Ishikawa (cell line): ENCODE data around the gene ATF7.

Source experiments
- CEBPB ChIP-seq: IDR thresholded peaks from 2 replicates; pipeline ENCODE4 v1.6.1; 2012
- CREB1 ChIP-seq: IDR thresholded peaks from 2 replicates; pipeline ENCODE4 v1.6.1; 2012; ENCODE audit warnings: low read depth
- EGR1 ChIP-seq: IDR thresholded peaks from 2 replicates; pipeline ENCODE4 v1.6.1; 2012
- EP300 ChIP-seq: IDR thresholded peaks from 2 replicates; pipeline ENCODE4 v1.6.1; 2012; ENCODE audit warnings: borderline replicate concordance
- FOXM1 ChIP-seq: IDR thresholded peaks from 2 replicates; pipeline ENCODE4 v1.6.1; 2012; ENCODE audit warnings: low read depth, borderline replicate concordance
- NFIC ChIP-seq: IDR thresholded peaks from 2 replicates; pipeline ENCODE4 v1.6.1; 2012
- RAD21 ChIP-seq: IDR thresholded peaks from 2 replicates; pipeline ENCODE4 v1.6.1; 2012; ENCODE audit warnings: low read depth
- TAF1 ChIP-seq: IDR thresholded peaks from 2 replicates; pipeline ENCODE4 v1.6.1; 2012; ENCODE audit warnings: low read depth, mild to moderate bottlenecking
- TCF12 ChIP-seq: IDR thresholded peaks from 2 replicates; pipeline ENCODE4 v1.6.1; 2012; ENCODE audit warnings: low read depth
- TEAD4 ChIP-seq: IDR thresholded peaks from 2 replicates; pipeline ENCODE4 v1.6.1; 2012
- YY1 ChIP-seq: IDR thresholded peaks from 2 replicates; pipeline ENCODE4 v1.6.1; 2012; ENCODE audit warnings: low read depth
- ZBTB7A ChIP-seq: IDR thresholded peaks from 2 replicates; pipeline ENCODE4 v1.6.1; 2012; ENCODE audit warnings: low read depth
- TF ChIP-seq, protein P1 (sequence below): IDR thresholded peaks from 2 replicates; pipeline ENCODE4 v1.6.1; 2012
- TF ChIP-seq, protein P2 (sequence below): IDR thresholded peaks from 2 replicates; pipeline ENCODE4 v1.6.1; 2012; ENCODE audit warnings: low read depth, mild to moderate bottlenecking
- TF ChIP-seq, protein P3 (sequence below): IDR thresholded peaks from 2 replicates; pipeline ENCODE4 v1.6.1; 2012

The ATF7 gene

DNA sequence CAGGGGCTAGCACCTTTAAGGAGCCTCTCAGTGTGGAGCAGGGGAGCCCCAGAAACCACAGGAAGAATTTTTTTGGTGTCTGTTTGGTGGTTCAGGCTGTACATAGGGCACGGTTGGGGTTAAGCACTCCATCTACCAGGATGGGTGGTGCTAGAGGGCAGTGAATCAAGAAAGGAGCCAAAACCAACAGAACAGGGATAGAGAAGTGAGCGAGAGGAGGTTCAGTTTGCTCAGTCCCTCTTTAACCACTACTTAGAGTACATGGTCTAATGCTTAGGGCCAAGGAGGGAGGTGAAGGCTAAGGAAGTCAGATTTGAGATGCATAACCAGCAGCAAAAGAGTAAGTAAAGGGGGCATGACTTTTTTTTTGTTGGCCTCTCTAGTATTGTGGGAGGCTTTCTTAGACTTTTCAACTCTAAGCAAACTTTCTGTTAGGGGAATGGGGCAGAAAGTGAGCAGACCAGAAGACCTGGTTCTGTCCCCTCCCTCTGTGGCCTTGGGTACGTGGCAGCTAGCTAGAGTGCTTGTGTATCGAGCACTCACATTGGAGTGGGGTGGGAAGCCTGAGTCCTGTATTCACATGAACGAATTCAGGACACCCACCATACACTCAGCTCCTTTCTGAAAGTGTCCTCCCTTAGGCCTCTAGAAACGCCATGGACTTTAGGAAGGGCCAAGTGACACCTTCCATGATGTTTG lies 112.3 kb downstream of the ATF7 start:
- TF ChIP-seq EGR1 = no peak
- TF ChIP-seq, protein P1, sequence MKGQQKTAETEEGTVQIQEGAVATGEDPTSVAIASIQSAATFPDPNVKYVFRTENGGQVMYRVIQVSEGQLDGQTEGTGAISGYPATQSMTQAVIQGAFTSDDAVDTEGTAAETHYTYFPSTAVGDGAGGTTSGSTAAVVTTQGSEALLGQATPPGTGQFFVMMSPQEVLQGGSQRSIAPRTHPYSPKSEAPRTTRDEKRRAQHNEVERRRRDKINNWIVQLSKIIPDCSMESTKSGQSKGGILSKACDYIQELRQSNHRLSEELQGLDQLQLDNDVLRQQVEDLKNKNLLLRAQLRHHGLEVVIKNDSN = no peak
- no peak for TF ChIP-seq RAD21
- TF ChIP-seq, protein P2, sequence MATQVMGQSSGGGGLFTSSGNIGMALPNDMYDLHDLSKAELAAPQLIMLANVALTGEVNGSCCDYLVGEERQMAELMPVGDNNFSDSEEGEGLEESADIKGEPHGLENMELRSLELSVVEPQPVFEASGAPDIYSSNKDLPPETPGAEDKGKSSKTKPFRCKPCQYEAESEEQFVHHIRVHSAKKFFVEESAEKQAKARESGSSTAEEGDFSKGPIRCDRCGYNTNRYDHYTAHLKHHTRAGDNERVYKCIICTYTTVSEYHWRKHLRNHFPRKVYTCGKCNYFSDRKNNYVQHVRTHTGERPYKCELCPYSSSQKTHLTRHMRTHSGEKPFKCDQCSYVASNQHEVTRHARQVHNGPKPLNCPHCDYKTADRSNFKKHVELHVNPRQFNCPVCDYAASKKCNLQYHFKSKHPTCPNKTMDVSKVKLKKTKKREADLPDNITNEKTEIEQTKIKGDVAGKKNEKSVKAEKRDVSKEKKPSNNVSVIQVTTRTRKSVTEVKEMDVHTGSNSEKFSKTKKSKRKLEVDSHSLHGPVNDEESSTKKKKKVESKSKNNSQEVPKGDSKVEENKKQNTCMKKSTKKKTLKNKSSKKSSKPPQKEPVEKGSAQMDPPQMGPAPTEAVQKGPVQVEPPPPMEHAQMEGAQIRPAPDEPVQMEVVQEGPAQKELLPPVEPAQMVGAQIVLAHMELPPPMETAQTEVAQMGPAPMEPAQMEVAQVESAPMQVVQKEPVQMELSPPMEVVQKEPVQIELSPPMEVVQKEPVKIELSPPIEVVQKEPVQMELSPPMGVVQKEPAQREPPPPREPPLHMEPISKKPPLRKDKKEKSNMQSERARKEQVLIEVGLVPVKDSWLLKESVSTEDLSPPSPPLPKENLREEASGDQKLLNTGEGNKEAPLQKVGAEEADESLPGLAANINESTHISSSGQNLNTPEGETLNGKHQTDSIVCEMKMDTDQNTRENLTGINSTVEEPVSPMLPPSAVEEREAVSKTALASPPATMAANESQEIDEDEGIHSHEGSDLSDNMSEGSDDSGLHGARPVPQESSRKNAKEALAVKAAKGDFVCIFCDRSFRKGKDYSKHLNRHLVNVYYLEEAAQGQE = no peak
- no peak for TF ChIP-seq CEBPB

DNA sequence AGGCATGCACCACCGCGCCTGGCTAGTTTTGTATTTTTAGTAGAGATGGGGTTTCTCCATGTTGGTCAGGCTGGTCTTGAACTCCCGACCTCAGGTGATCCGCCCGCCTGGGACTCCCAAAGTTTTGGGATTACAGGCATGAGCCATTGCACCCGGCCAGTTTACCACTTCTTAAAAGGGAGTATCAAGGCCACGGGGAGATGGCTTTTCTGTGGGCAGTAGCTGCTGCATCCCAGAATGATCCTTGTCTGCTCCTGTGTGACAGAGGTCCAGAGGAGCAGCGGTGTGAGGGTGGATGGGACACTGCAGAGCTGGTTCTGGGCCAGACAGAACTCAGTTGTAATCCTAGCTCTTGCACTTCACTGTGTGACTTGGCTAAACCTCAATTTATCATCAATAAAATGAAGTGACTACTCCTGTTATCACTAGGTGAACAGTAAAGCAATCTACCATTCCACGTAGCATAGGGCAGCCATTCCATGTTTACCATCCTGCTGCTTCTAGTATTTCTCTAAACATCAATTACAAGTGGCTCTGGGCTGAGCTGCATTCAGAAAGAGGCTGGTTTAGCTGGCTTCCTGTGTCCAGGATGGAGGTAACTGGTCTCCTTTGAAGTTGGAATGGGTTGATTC lies 115.9 kb downstream of the ATF7 start:
- TF ChIP-seq, protein P3, sequence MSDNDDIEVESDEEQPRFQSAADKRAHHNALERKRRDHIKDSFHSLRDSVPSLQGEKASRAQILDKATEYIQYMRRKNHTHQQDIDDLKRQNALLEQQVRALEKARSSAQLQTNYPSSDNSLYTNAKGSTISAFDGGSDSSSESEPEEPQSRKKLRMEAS = no peak
- TF ChIP-seq TAF1 (no peak), YY1 (no peak)
- TF ChIP-seq, protein P1 = no peak

DNA sequence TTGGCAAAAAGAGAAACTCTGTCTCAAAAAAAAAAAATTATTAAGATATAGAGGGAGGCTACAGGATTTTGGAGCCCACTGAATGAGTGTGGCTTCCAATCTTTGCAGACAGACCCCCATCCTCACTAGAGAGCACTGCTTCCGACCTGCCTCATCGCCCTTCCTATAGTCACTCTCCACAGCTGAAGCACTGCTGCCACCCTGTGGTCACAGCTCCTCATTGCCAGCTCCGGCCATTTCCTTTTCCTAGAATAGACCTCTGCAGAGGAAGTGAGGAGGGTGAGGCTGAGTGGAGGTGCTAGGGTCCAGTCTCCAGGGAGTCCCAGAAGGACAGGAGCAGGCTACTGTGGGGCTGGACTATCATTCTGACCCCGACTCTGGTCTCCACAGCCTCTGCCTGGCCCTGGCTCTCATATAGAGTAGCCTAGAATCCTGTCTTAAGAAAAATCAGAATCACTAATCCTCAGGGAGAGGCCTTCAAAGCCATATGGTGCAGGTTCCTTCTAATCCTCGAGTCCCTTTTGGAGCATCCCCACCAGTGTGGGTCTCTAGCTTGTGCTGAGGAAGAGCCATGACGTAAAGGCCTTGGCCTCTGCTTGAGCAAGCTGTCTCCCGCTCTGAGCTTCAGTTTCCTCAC lies 117.5 kb downstream of the ATF7 start:
- TF ChIP-seq NFIC (no peak), RAD21 (peak; percentile 97), YY1 (peak; percentile 82), TAF1 (no peak), ZBTB7A (no peak), CREB1 (no peak), TEAD4 (no peak), FOXM1 (no peak)
- TF ChIP-seq, protein P1 = no peak

DNA sequence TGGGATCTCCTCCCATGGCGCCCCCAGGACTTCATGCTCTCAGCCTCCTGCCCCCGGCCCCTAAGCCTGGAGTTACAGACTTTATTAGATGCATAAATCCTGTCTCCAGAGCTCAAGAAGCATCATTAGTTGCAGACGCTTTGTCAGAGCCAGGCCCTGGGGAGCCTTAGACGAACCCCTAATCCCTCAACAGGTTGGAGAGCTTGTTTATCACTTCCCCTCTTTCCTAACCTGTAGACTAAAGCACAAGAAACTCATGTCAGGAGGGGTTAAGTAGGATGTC lies 118.6 kb downstream of the ATF7 start:
- TF ChIP-seq NFIC (no peak), ZBTB7A (no peak), YY1 (no peak), EGR1 (no peak), RAD21 (no peak), TAF1 (no peak), FOXM1 (no peak), EP300 (no peak), CEBPB (no peak), TEAD4 (no peak), CREB1 (no peak), TCF12 (no peak)
- TF ChIP-seq, protein P2 = no peak
- TF ChIP-seq, protein P3 = no peak
- TF ChIP-seq, protein P1 = no peak

DNA sequence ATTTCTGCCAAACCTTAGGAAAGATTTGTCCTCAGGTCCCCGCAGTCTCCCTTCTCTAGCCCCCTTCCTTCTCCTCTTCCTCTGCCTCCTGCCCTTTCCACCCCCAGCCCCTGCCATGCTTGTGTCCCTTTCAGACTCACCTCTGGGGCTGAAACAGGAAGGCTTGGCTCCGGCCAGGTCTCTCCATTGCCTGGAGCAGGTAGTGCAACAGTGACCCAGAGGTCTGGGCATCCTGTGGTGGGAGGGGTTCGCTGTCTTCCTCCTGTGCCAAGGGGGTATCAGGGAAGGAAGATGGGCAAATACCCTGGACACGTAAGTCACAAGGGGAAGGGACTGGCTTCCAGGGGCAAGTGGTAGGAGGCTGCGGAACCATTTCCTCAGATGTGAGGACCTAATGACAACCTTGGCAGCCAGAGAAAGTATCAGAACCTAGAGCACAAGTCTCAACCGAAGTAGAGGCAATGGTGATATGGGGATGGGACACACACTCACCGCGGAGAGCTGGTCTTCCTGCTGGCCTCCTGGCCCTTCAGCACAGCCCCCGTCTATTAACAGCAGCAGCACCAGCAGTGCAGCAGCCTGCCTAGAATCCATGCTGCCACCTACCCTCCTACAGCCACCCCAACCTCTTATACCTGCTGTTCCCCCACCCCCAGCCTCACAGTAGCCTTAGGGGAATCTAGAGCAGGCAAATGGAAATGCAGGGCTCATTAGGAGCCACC lies 119.1 kb downstream of the ATF7 start, which contains the start of gene NPFF:
Gene NPFF, minus strand, starts transcription at position 604 of the 722 bp plus-strand sequence. Its CDS starts 10 bp downstream, at position 594.
- no peak for TF ChIP-seq ZBTB7A
- no peak for TF ChIP-seq EGR1
- no peak for TF ChIP-seq TAF1
- TF ChIP-seq RAD21 = no peak
- no peak for TF ChIP-seq EP300
- no peak for TF ChIP-seq TEAD4
- TF ChIP-seq, protein P3 = no peak
